ENCODE measurements around the gene GPC3.

GPC3 gene

GRCh38 chrX:133588827-133589226 is 396.6 kb downstream of the GPC3 start:
- DNase-seq: no peak

GRCh38 chrX:133587818-133588217 is 397.6 kb downstream of the GPC3 start:
- DNase-seq: no peak

GRCh38 chrX:133587071-133587470 is 398.3 kb downstream of the GPC3 start:
- no peak for DNase-seq

- no peak for DNase-seq
Observed at GRCh38 chrX:133586443-133586842, 399.0 kb downstream of the GPC3 start.

GRCh38 chrX:133583825-133584224 is 401.6 kb downstream of the GPC3 start:
- DNase-seq: no peak

GRCh38 chrX:133580625-133581024 is 404.8 kb downstream of the GPC3 start:
- no peak for DNase-seq

- no peak for DNase-seq
Observed at GRCh38 chrX:133579631-133580030, 405.8 kb downstream of the GPC3 start.

- DNase-seq: no peak
Observed at GRCh38 chrX:133576876-133577275, 408.5 kb downstream of the GPC3 start.

- no peak for DNase-seq
Observed at GRCh38 chrX:133575501-133576136, 409.8 kb downstream of the GPC3 start.

- DNase-seq: no peak
Observed at GRCh38 chrX:133574716-133575115, 410.7 kb downstream of the GPC3 start.

- no peak for DNase-seq
Observed at GRCh38 chrX:133570549-133570948, 414.8 kb downstream of the GPC3 start.

GRCh38 chrX:133569217-133569616 is 416.2 kb downstream of the GPC3 start:
- DNase-seq: no peak

- no peak for DNase-seq
Observed at GRCh38 chrX:133568109-133568508, 417.3 kb downstream of the GPC3 start.

GRCh38 chrX:133566876-133567275 is 418.5 kb downstream of the GPC3 start:
- DNase-seq: no peak

- DNase-seq: no peak
Observed at GRCh38 chrX:133563705-133564104, 421.7 kb downstream of the GPC3 start.

- DNase-seq: no peak
Observed at GRCh38 chrX:133561251-133561650, 424.1 kb downstream of the GPC3 start.

- DNase-seq: no peak
Observed at GRCh38 chrX:133559909-133560308, 425.5 kb downstream of the GPC3 start.

GRCh38 chrX:133555782-133556458 is 429.5 kb downstream of the GPC3 start:
- DNase-seq: no peak

GRCh38 chrX:133550665-133551485 is 434.5 kb downstream of the GPC3 start:
- no peak for DNase-seq

- no peak for DNase-seq
Observed at GRCh38 chrX:133549295-133549933, 436.0 kb downstream of the GPC3 start.

GRCh38 chrX:133546441-133546840 is 439.0 kb downstream of the GPC3 start:
- DNase-seq: no peak

- no peak for DNase-seq
Observed at GRCh38 chrX:133544778-133545177, 440.6 kb downstream of the GPC3 start.

GRCh38 chrX:133544115-133544514 is 441.3 kb downstream of the GPC3 start:
- no peak for DNase-seq
